ENCODE results near the gene NRCAM.

NRCAM gene

DNA sequence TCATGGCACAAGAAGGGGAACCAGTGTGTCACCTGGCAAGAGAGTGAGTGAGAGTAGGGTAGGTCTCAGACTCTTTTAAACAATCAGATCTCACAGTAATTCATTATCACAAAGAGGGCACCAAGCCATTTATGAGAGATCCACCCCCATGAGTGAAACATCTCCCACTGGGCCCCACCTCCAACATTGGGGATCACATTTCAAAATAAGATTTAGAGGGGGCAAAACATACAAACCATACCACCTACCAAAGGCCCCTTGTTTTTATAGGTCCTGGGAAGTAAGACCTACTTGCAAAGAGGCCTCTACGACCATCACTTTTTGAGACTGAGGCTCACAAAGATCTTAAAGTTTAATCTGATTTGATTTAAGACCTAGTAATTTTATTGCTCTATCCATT is 134.9 kb downstream of the NRCAM start:
- H3K4me3 ChIP-seq = no peak overlapping the region
- no peak overlapping the region for H3K27ac ChIP-seq
- TF ChIP-seq Cebpa-rat (IDR thresholded peaks at IDR 0.05) = no peak
- no peaks in the 10 kb centered on the region for H3K36me3 ChIP-seq
- H3K9me3 ChIP-seq = no peaks in the 10 kb centered on the region
- H3K9ac ChIP-seq = no peak overlapping the region
- H4K20me1 ChIP-seq = no peaks in the 10 kb centered on the region
- H3K4me2 ChIP-seq = no peak overlapping the region
- H3K27me3 ChIP-seq = no peaks in the 10 kb centered on the region
- H3K4me1 ChIP-seq = peaks cover 10% of the 10 kb centered on the region

- no peak for TF ChIP-seq Cebpa-rat (IDR thresholded peaks at IDR 0.05)
- Histone ChIP-seq H3K36me3 (no peaks in the 10 kb centered on the region), H4K20me1 (no peaks in the 10 kb centered on the region), H3K9me3 (no peaks in the 10 kb centered on the region), H3K4me1 (no peaks in the 10 kb centered on the region), H3K4me3 (no peak overlapping the region), H3K9ac (no peak overlapping the region), H3K27ac (no peak overlapping the region), H3K4me2 (no peak overlapping the region), H3K27me3 (no peaks in the 10 kb centered on the region)
Observed at GRCh38 chr7:108316708-108317107, 139.5 kb downstream of the NRCAM start.

GRCh38 chr7:108314551-108314950 is 141.7 kb downstream of the NRCAM start:
- TF ChIP-seq Cebpa-rat (IDR thresholded peaks at IDR 0.05) = no peak
- Histone ChIP-seq H3K4me3 (no peak overlapping the region), H4K20me1 (no peaks in the 10 kb centered on the region), H3K36me3 (no peaks in the 10 kb centered on the region), H3K4me2 (no peak overlapping the region), H3K9ac (no peak overlapping the region), H3K27ac (no peak overlapping the region), H3K4me1 (no peaks in the 10 kb centered on the region), H3K27me3 (no peaks in the 10 kb centered on the region), H3K9me3 (no peaks in the 10 kb centered on the region)

DNA sequence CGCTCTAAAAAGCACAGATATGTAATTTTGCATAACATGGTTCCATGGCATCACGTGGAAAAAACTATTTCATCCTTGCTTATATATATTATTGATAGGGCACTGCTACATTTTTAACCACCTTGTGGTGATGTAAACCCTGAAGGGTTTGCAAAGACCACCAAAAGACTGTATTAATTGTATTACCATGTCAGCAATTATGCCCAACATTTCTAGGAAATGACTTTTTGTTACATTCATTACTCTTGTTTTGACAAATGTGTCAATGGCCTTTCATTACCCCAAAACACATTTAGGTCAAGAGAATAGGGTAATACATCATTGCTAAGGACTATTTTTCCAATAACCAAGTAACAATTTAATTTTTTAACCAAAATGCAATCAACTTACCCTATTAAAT is 142.2 kb downstream of the NRCAM start:
- Histone ChIP-seq H3K9ac (no peak overlapping the region), H3K4me2 (no peak overlapping the region), H3K4me3 (no peak overlapping the region), H4K20me1 (no peaks in the 10 kb centered on the region), H3K36me3 (no peaks in the 10 kb centered on the region), H3K9me3 (no peaks in the 10 kb centered on the region), H3K27ac (no peak overlapping the region), H3K27me3 (no peaks in the 10 kb centered on the region), H3K4me1 (no peaks in the 10 kb centered on the region)
- TF ChIP-seq Cebpa-rat (IDR thresholded peaks at IDR 0.05) = no peak

DNA sequence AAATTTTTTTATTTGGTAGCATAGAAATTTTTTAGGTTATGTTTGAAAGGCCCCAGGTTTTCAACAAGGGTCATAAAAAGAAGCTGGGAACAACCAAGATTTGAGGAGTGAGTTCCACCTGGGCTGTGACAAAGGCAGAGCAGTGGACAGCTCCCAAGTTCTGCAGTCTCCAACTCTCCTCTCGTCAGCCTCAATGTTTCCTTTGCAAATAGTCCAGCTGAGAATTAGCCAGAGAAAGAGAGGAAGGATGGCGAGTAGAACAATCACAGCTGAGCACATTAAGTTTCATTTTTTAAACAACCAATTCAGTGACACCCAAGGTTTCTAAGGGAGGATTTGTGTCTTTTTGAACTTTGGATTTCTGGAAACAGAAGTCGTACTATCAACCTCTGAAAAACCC is 143.2 kb downstream of the NRCAM start:
- no peaks in the 10 kb centered on the region for H3K9me3 ChIP-seq
- no peak overlapping the region for H3K4me2 ChIP-seq
- H3K27ac ChIP-seq = no peak overlapping the region
- no peaks in the 10 kb centered on the region for H4K20me1 ChIP-seq
- TF ChIP-seq Cebpa-rat (IDR thresholded peaks at IDR 0.05) = no peak
- H3K9ac ChIP-seq = no peak overlapping the region
- H3K27me3 ChIP-seq = no peaks in the 10 kb centered on the region
- no peaks in the 10 kb centered on the region for H3K4me1 ChIP-seq
- H3K4me3 ChIP-seq = no peak overlapping the region
- H3K36me3 ChIP-seq = no peaks in the 10 kb centered on the region

DNA sequence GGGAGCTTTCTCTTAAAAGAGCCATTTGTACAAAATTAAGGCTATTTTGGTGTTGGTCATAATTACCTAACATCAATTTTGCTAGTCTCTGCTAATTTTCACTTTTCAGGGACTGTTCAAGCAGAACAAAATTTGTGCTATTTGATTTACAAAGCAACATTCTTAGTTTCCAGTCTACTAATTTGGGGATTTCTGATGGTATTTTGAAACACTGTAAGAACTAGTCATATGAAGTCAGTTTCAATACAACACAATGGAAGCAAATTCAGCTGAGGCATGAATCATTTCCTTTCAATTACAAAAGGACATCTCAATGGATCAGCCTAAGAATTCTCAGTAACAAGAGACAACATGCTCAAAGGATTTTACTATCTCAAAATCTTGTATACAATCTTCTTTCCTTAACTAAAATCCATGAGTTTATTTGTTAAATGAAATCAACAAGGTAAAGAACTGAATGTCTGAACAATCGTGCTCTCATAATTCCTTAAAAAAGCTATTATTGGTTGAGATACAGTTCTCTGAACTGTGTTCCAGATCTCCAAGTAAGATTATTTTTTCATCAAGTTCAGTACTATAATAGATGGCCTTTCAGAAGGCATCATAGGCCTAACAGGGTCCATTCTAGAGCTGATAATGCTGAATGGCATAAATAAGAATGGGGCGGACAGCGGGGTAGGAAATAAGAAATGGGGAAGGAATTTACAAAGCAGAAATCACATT is 144.6 kb downstream of the NRCAM start:
- Histone ChIP-seq H3K4me3 (no peak overlapping the region), H3K36me3 (no peaks in the 10 kb centered on the region), H3K27me3 (no peaks in the 10 kb centered on the region), H3K9me3 (no peaks in the 10 kb centered on the region), H3K9ac (no peak overlapping the region), H3K4me1 (no peaks in the 10 kb centered on the region), H3K4me2 (no peak overlapping the region), H3K27ac (no peak overlapping the region), H4K20me1 (no peaks in the 10 kb centered on the region)
- TF ChIP-seq Cebpa-rat (IDR thresholded peaks at IDR 0.05) = no peak

DNA sequence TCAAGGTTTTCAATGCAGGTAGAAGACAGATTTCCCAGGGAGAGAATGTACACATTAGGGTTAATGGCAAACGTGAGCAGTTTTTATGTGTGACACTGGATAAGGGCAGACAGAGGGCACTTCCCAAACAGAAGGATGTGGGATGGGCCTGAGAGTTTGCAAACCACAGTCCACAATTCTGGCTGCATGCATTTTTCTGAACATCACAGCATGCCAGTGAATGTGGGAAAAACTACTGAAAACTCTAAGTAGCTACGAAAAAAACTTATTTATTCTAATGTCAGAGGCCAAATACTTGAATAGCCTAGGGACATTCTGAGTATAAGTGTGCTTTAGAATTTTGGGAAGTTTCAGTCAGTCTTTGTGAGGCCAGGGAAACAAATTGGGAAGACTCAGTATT is 145.9 kb downstream of the NRCAM start:
- Histone ChIP-seq H3K9me3 (no peaks in the 10 kb centered on the region), H3K27me3 (no peaks in the 10 kb centered on the region), H4K20me1 (no peaks in the 10 kb centered on the region), H3K27ac (no peak overlapping the region), H3K36me3 (no peaks in the 10 kb centered on the region), H3K4me2 (no peak overlapping the region), H3K9ac (no peak overlapping the region), H3K4me1 (no peaks in the 10 kb centered on the region), H3K4me3 (no peak overlapping the region)
- TF ChIP-seq Cebpa-rat (IDR thresholded peaks at IDR 0.05) = no peak

DNA sequence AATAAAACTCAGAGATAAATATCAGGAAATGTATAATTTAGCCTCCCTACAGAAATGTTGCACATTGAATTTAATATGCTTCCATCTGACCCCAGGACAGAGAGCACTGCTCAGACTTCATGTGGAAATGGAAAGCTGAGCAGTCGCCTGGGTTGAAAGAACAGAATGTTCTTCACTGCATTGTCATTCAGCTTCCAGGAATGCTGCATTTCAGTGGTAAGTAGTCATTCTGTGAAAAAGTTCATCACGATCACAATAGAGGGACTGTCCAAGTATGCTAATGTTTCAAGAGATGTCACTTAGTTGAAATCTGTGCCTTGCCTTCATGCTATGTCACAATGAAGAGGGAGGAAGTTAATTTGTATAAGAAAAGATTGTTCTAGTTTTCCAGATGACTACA is 147.3 kb downstream of the NRCAM start:
- H3K27ac ChIP-seq = no peak overlapping the region
- no peaks in the 10 kb centered on the region for H3K4me1 ChIP-seq
- no peaks in the 10 kb centered on the region for H4K20me1 ChIP-seq
- H3K9me3 ChIP-seq = no peaks in the 10 kb centered on the region
- H3K4me2 ChIP-seq = no peak overlapping the region
- H3K27me3 ChIP-seq = no peaks in the 10 kb centered on the region
- no peak for TF ChIP-seq Cebpa-rat (IDR thresholded peaks at IDR 0.05)
- H3K9ac ChIP-seq = no peak overlapping the region
- no peaks in the 10 kb centered on the region for H3K36me3 ChIP-seq
- no peak overlapping the region for H3K4me3 ChIP-seq

DNA sequence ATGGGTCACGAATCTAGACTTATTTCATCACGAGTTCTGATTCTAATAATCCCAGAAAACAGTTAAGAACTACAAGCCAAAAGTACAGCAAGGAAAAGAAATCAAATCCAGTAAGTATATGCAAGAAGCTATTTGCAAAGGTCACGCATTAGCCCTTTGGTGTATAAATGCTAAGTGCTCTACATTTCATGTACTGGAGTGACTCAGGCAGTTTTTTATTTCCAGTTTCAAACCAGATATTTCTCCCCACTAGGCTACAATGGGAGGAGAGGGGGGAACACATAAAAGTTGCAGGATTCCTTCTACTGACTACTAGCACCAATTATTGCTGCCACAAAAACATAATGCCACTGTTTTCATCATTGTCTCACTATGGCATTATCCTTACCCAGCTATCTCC is 148.0 kb downstream of the NRCAM start:
- Histone ChIP-seq H3K4me3 (no peak overlapping the region), H3K36me3 (no peaks in the 10 kb centered on the region), H3K27me3 (no peaks in the 10 kb centered on the region), H3K9me3 (no peaks in the 10 kb centered on the region), H3K4me2 (no peak overlapping the region), H3K27ac (no peak overlapping the region), H3K4me1 (no peaks in the 10 kb centered on the region), H4K20me1 (no peaks in the 10 kb centered on the region), H3K9ac (no peak overlapping the region)
- no peak for TF ChIP-seq Cebpa-rat (IDR thresholded peaks at IDR 0.05)

DNA sequence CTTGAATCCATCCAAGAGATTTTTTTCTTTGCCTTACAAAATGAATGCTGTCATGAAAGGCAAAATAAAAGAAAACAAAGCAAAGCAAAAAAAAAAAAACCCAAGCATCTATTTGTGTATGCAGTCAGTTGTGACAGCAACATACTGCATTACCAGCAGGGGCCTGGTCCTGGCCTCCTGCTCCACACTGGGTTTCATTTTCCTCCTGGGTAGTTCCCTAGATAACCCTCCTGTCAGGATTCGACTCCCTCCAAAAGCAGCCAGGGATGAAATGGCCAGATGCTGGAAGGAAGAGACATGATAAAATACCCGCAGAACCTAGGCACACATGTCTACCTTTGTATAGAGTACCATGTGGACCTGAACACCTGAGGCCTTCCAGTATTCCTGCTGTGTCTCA is 148.6 kb downstream of the NRCAM start:
- H3K9ac ChIP-seq = no peak overlapping the region
- H3K4me3 ChIP-seq = no peak overlapping the region
- no peak overlapping the region for H3K27ac ChIP-seq
- H3K36me3 ChIP-seq = no peaks in the 10 kb centered on the region
- no peak for TF ChIP-seq Cebpa-rat (IDR thresholded peaks at IDR 0.05)
- H3K4me1 ChIP-seq = no peaks in the 10 kb centered on the region
- no peaks in the 10 kb centered on the region for H3K27me3 ChIP-seq
- H3K9me3 ChIP-seq = no peaks in the 10 kb centered on the region
- no peaks in the 10 kb centered on the region for H4K20me1 ChIP-seq
- no peak overlapping the region for H3K4me2 ChIP-seq

DNA sequence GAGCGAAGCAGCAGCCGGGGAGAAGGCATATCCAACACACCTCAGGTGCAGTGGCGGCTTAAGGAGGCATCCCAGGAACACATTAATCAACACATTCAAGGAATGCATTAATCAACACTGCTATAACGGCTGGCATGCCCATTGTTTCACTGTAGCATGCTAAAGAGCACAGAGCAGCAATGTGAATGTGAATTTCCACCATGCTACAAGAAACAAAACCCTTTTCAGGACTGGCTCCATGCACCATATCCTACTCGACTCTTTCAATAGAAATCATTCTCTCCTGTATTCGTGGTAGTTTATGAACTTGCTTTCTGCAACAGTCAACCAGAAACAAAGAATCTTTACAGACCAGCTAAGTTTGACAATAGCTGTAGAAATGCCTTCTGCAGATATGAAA is 149.0 kb downstream of the NRCAM start:
- Histone ChIP-seq H3K4me1 (no peaks in the 10 kb centered on the region), H3K4me2 (no peak overlapping the region), H3K27me3 (no peaks in the 10 kb centered on the region)

More for the DNA sequence above, 149.0 kb downstream of the NRCAM start:
- Histone ChIP-seq H3K9me3 (no peaks in the 10 kb centered on the region), H3K27ac (no peak overlapping the region), H3K9ac (no peak overlapping the region), H3K4me3 (no peak overlapping the region), H3K36me3 (no peaks in the 10 kb centered on the region), H4K20me1 (no peaks in the 10 kb centered on the region)
- no peak for TF ChIP-seq Cebpa-rat (IDR thresholded peaks at IDR 0.05)

Measured in BLaER1 (cell line).